Fibroblast of lung (primary cell): ENCODE data around the gene POLR2E. TPM values are rescaled to one million over a fixed set of nuclear protein-coding genes. Genes with fewer than 3 reads are reported as not detected.

Experiments used
- DNase-seq, 2 donors: peaks; one replicate each; pipeline versions ENCODE4 v3.0.0 to v3.0.0-alpha.2; 2010; ENCODE audit warnings: low read depth in 2 of 2
- H2AFZ ChIP-seq: 2 replicates; pipeline ENCODE4 v1.5.1; 2012; ENCODE audit warnings: low read length, control low read depth, inconsistent platforms
- H3K27ac ChIP-seq: 2 replicates; pipeline ENCODE4 v1.5.1; 2011; ENCODE audit warnings: low read length, control low read depth; ENCODE audit not compliant: insufficient read depth
- H3K27me3 ChIP-seq: 2 replicates; pipeline ENCODE4 v1.5.1; 2011; ENCODE audit warnings: mild to moderate bottlenecking, low read length; ENCODE audit not compliant: control insufficient read depth, insufficient read depth
- H3K36me3 ChIP-seq: 2 replicates; pipeline ENCODE4 v1.5.1; 2011; ENCODE audit warnings: low read length; ENCODE audit not compliant: control insufficient read depth, insufficient read depth
- H3K4me1 ChIP-seq: 2 replicates; pipeline ENCODE4 v1.5.1; 2011; ENCODE audit warnings: low read length; ENCODE audit not compliant: control insufficient read depth, insufficient read depth; ENCODE audit errors: extremely low read depth
- H3K4me2 ChIP-seq: 2 replicates; pipeline ENCODE4 v1.5.1; 2011; ENCODE audit warnings: low read length, control low read depth; ENCODE audit not compliant: insufficient read depth; ENCODE audit errors: extremely low read depth
- H3K4me3 ChIP-seq, 4 experiments: fragments of 200-600 bp in 1 of 4; sonication (generic) in 1 of 4; replicated peaks in 1 of 4; 2 replicates each; pipeline ENCODE4 v1.5.1; 2011 to 2016; ENCODE audit warnings: low read length in 4 of 4, low read depth in 3 of 4, mild to moderate bottlenecking in 3 of 4, control low read depth in 2 of 4, inconsistent platforms in 1 of 4, mixed read lengths in 1 of 4; ENCODE audit not compliant: insufficient read depth in 1 of 4; ENCODE audit errors: control extremely low read depth in 1 of 4
- H3K79me2 ChIP-seq: 2 replicates; pipeline ENCODE4 v1.5.1; 2012; ENCODE audit warnings: mild to moderate bottlenecking, low read length, inconsistent platforms; ENCODE audit not compliant: control insufficient read depth, insufficient read depth
- H3K9ac ChIP-seq: 2 replicates; pipeline ENCODE4 v1.5.1; 2011; ENCODE audit warnings: mild to moderate bottlenecking, low read length, control low read depth; ENCODE audit not compliant: insufficient read depth
- H3K9me3 ChIP-seq: 2 replicates; pipeline ENCODE4 v1.5.1; 2012; ENCODE audit warnings: low read depth, low read length; ENCODE audit not compliant: control insufficient read depth, insufficient read depth
- H4K20me1 ChIP-seq: 2 replicates; pipeline ENCODE4 v1.5.1; 2011; ENCODE audit warnings: low read length; ENCODE audit not compliant: control insufficient read depth, insufficient read depth; ENCODE audit errors: extremely low read depth
- EZH2 ChIP-seq: IDR thresholded peaks from 2 replicates; pipeline ENCODE4 v1.5.1; 2012; ENCODE audit warnings: low read length, control low read depth, mild to moderate bottlenecking; ENCODE audit errors: missing control alignments
- polyA plus RNA-seq, 2 donors: library from polyadenylated mRNA; depleted of rRNA in 1 of 2; stranded (reverse) in 1 of 2; unstranded in 1 of 2; fragments of >200 nt; gene quantifications; 2 replicates each; pipeline ENCODE4 v1.2.1, GENCODE V29; 2011 to 2012; ENCODE audit warnings: missing spikeins in 1 of 2
- total RNA-seq: library from RNA; depleted of rRNA; stranded (reverse); fragments of >200 nt; gene quantifications from 2 replicates; pipeline ENCODE4 v1.2.1, GENCODE V29; 2014
- TF ChIP-seq, protein P1 (sequence below), 2 donors: IDR thresholded peaks in 1 of 2; conservative IDR thresholded peaks in 1 of 2; 1 replicate in 1 of 2; 2 replicates in 1 of 2; pipeline ENCODE4 v1.5.1; 2011 to 2012; ENCODE audit warnings: low read length in 2 of 2, control low read depth in 1 of 2, inconsistent platforms in 1 of 2, low read depth in 1 of 2, mild to moderate bottlenecking in 1 of 2

The POLR2E gene
- total and polyA plus RNA-seq, 2 donors (not counting 1 experiment from before 2014, with no cell fraction given): 55.2 to 130 TPM

DNA sequence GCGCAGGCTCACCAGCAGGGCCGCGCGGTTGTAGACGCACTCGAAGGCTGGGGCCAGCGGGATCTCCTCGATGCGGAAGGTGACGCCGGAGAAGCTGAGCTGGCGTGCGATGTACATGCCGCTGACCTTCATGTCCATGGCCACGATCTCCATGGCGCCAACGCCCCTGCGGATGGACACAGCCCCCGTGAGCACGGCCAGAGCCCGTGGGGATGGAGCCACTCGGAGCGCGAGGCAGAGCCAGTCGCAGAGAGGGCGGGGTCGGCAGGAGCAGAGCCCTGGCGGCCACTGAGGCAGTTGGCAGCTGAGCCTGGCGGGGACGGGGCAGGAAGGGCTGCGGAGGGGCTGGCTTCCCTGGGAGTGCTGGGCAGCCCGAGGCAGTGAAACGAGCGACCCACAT lies 23.8 kb upstream of the POLR2E start:
- no peak overlapping the region for H2AFZ ChIP-seq
- no peak overlapping the region for H3K4me2 ChIP-seq
- no peaks in the 10 kb centered on the region for H4K20me1 ChIP-seq
- TF ChIP-seq, protein P1, sequence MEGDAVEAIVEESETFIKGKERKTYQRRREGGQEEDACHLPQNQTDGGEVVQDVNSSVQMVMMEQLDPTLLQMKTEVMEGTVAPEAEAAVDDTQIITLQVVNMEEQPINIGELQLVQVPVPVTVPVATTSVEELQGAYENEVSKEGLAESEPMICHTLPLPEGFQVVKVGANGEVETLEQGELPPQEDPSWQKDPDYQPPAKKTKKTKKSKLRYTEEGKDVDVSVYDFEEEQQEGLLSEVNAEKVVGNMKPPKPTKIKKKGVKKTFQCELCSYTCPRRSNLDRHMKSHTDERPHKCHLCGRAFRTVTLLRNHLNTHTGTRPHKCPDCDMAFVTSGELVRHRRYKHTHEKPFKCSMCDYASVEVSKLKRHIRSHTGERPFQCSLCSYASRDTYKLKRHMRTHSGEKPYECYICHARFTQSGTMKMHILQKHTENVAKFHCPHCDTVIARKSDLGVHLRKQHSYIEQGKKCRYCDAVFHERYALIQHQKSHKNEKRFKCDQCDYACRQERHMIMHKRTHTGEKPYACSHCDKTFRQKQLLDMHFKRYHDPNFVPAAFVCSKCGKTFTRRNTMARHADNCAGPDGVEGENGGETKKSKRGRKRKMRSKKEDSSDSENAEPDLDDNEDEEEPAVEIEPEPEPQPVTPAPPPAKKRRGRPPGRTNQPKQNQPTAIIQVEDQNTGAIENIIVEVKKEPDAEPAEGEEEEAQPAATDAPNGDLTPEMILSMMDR (conservative IDR thresholded peaks at IDR 0.05 in 1 of 2, IDR thresholded peaks at IDR 0.05 in 1 of 2; ENCODE audit: low read depth in 1 of 2, low read length in 2 of 2): no peak
- TF ChIP-seq EZH2: no peak
- H3K4me3 ChIP-seq: no peak overlapping the region
- no peak overlapping the region for H3K27ac ChIP-seq
- no peak for DNase-seq
- H3K36me3 ChIP-seq: peaks cover 67% of the 10 kb centered on the region
- H3K9ac ChIP-seq: no peak overlapping the region
- no peaks in the 10 kb centered on the region for H3K9me3 ChIP-seq
- peaks cover 3% of the 10 kb centered on the region for H3K4me1 ChIP-seq
- no peaks in the 10 kb centered on the region for H3K27me3 ChIP-seq
- H3K79me2 ChIP-seq: peaks cover 7% of the 10 kb centered on the region

DNA sequence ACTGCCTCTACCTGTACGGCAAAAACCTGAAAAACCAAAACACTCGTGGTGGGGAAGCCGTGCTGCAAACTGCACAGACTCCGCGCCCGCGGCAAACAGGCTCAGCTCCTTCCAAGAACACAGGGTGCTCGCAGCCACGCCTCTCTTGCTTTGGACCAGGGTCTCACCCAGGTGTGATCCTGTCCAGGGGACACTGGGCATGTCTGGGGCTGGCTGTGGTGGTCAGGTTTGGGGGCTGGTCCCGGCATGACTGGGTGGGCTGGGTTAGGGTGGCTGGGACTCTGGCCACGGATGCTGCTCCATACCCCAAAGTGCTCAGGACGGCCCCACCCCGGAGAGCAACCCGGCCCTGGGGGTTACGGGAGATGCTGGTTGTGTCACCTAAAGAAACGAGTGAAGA lies 22.5 kb upstream of the POLR2E start:
- H3K36me3 ChIP-seq: peaks cover 63% of the 10 kb centered on the region
- no peak overlapping the region for H2AFZ ChIP-seq
- H4K20me1 ChIP-seq: peaks cover 2% of the 10 kb centered on the region
- H3K27ac ChIP-seq: no peak overlapping the region
- no peak overlapping the region for H3K4me3 ChIP-seq
- H3K27me3 ChIP-seq: no peaks in the 10 kb centered on the region
- no peaks in the 10 kb centered on the region for H3K9me3 ChIP-seq
- no peaks in the 10 kb centered on the region for H3K79me2 ChIP-seq
- peaks cover 8% of the 10 kb centered on the region for H3K4me1 ChIP-seq
- H3K4me2 ChIP-seq: no peak overlapping the region
- DNase-seq: no peak
- TF ChIP-seq EZH2: no peak
- TF ChIP-seq, protein P1 (conservative IDR thresholded peaks at IDR 0.05 in 1 of 2, IDR thresholded peaks at IDR 0.05 in 1 of 2; ENCODE audit: low read depth in 1 of 2, low read length in 2 of 2): no peak
- no peak overlapping the region for H3K9ac ChIP-seq

DNA sequence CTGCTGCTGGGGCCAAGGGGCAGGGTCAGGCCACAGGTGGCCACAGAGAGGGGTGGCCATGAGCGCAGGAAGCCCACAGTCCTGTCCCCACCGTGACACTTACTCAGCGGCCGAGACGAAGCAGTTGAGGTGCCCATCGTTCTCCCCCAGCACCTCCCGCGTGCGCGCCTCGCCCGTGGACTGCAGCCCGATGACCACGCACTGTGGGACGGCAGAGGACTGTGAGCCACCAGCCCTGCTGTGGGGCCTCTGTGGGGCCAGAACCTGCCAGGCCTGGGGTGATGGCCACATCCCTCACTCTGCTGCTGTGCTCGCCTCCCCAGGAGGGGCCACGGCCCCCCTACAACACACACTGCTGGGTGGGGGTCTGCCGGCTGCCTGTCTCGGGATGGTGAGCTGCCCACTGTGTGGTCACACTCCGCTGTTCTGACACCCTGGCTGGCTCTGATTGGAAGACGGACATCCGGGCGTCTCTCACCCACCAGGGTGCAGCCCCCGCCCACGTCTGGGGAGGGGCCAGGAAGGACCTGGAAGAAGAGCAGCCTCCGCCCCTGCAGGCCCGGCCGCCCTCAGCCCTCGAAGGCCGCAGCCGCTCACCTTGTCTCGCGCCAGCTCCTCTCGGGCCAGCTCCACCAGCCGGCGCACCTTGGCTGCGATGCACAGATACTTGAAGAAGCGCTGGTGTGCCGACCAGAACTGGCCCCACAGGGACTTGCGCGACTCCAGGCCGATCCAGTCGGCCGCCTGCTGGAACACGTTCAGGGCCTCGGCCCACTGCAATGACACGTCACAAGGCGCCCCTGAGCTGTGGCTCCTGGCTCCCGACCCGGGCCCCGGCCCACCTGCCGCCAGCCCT lies 21.8 kb upstream of the POLR2E start:
- Histone ChIP-seq H3K27ac (no peak overlapping the region), H2AFZ (no peak overlapping the region), H3K4me3 (no peak overlapping the region), H3K36me3 (peaks cover 62% of the 10 kb centered on the region), H3K9me3 (no peaks in the 10 kb centered on the region), H4K20me1 (peaks cover 3% of the 10 kb centered on the region), H3K9ac (no peak overlapping the region), H3K79me2 (no peaks in the 10 kb centered on the region), H3K27me3 (no peaks in the 10 kb centered on the region), H3K4me1 (peaks cover 8% of the 10 kb centered on the region), H3K4me2 (no peak overlapping the region)
- TF ChIP-seq EZH2: no peak
- TF ChIP-seq, protein P1 (conservative IDR thresholded peaks at IDR 0.05 in 1 of 2, IDR thresholded peaks at IDR 0.05 in 1 of 2; ENCODE audit: low read depth in 1 of 2, low read length in 2 of 2): no peak
- DNase-seq: no peak
